ENCODE results near the gene SMPD1. TPM values are rescaled to one million over a fixed set of nuclear protein-coding genes. Genes with fewer than 3 reads are reported as not detected.
A peak's percentile ranks its signal among the peaks of the same experiment; 100 is the strongest.

SMPD1 gene
- total and polyA plus RNA-seq, 2 experiments from 2014 or later = 63.0 to 70.0 TPM

DNA sequence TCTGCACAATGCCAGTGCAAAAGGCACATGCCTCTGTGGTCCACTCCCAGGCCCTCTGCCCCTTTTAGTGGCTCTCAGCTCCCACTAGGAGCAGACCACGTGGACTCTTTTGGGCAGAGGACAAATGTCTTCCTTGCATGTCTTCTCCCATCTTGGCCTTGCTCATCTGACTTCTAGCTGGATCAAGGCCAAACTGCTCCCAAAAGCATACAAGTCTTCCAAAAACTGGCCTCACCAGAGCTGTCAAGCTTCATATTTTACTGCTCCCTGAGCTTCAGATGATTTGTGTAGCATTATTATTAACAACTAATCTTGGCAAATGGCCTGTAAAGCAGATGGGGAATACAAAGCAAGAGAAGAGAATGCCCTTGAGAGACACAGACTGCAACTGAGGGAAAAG lies 6.9 kb downstream of the SMPD1 start:
- Histone ChIP-seq H3K4me1 (ENCODE audit: insufficient read depth) (peaks cover 13% of the 10 kb centered on the region), H3K9me2 (replicated peaks; ENCODE audit: insufficient read depth) (no peaks in the 10 kb centered on the region), H3K79me2 (no peaks in the 10 kb centered on the region), H3K27ac (peak overlapping the region; percentile 17), H3K4me3 (no peak overlapping the region), H3K9me3 (ENCODE audit: low read depth) (no peaks in the 10 kb centered on the region), H4K20me1 (ENCODE audit: insufficient read depth, poor library complexity, severe bottlenecking) (no peaks in the 10 kb centered on the region), H3K27me3 (no peaks in the 10 kb centered on the region), H3K4me2 (no peak overlapping the region), H2AFZ (no peak overlapping the region), H3K36me3 (replicated peaks; ENCODE audit: insufficient read depth, low read depth) (no peaks in the 10 kb centered on the region)
- TF ChIP-seq, protein P1, sequence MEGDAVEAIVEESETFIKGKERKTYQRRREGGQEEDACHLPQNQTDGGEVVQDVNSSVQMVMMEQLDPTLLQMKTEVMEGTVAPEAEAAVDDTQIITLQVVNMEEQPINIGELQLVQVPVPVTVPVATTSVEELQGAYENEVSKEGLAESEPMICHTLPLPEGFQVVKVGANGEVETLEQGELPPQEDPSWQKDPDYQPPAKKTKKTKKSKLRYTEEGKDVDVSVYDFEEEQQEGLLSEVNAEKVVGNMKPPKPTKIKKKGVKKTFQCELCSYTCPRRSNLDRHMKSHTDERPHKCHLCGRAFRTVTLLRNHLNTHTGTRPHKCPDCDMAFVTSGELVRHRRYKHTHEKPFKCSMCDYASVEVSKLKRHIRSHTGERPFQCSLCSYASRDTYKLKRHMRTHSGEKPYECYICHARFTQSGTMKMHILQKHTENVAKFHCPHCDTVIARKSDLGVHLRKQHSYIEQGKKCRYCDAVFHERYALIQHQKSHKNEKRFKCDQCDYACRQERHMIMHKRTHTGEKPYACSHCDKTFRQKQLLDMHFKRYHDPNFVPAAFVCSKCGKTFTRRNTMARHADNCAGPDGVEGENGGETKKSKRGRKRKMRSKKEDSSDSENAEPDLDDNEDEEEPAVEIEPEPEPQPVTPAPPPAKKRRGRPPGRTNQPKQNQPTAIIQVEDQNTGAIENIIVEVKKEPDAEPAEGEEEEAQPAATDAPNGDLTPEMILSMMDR (IDR thresholded peaks at IDR 0.05; ENCODE audit: poor library complexity) = no peak
- no peak for TF ChIP-seq EZH2 (IDR thresholded peaks at IDR 0.05; ENCODE audit: borderline replicate concordance)
- TF ChIP-seq EZH2phosphoT487 (IDR thresholded peaks at IDR 0.05; ENCODE audit: low read depth, severe bottlenecking, unreplicated experiment) = no peak
- DNase-seq (ENCODE audit: low spot score) = no peak
- 90% methylated on average over 1 of the region's 1 CpG for WGBS (ENCODE audit: low lambda C conversion rate, missing lambda C conversion rate)

DNA sequence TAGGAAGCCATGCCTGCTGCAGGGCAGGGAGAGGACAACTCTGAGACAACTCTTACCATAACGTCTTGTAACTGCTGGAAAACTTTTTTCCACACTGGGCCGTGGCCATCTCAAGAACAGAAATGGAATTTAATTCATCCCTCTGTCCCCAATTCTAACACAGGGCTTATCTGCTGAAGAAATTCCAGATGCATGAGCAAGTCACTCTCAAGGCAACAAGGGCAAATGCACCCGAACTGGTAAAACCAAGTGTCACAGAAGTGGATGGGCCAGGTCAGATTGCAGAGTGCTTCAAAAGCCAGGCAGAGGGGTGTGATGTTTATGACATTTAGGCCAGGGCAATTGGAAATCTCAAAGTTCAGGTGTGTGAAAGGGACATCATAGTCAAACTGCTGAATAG lies 7.4 kb downstream of the SMPD1 start:
- 48% methylated on average over 3 of the region's 3 CpGs for WGBS (ENCODE audit: low lambda C conversion rate, missing lambda C conversion rate)
- no peaks in the 10 kb centered on the region for H3K27me3 ChIP-seq
- H3K4me3 ChIP-seq = no peak overlapping the region
- H3K27ac ChIP-seq = peak overlapping the region; percentile 17
- no peaks in the 10 kb centered on the region for H3K9me2 ChIP-seq (replicated peaks; ENCODE audit: insufficient read depth)
- no peak overlapping the region for H3K4me2 ChIP-seq
- H2AFZ ChIP-seq = no peak overlapping the region
- peaks cover 13% of the 10 kb centered on the region for H3K4me1 ChIP-seq (ENCODE audit: insufficient read depth)
- TF ChIP-seq EZH2 (IDR thresholded peaks at IDR 0.05; ENCODE audit: borderline replicate concordance) (no peak), EZH2phosphoT487 (IDR thresholded peaks at IDR 0.05; ENCODE audit: low read depth, severe bottlenecking, unreplicated experiment) (no peak)
- no peaks in the 10 kb centered on the region for H3K79me2 ChIP-seq
- H3K36me3 ChIP-seq (replicated peaks; ENCODE audit: insufficient read depth, low read depth) = no peaks in the 10 kb centered on the region
- no peaks in the 10 kb centered on the region for H3K9me3 ChIP-seq (ENCODE audit: low read depth)
- no peak for DNase-seq (ENCODE audit: low spot score)
- no peaks in the 10 kb centered on the region for H4K20me1 ChIP-seq (ENCODE audit: insufficient read depth, poor library complexity, severe bottlenecking)

DNA sequence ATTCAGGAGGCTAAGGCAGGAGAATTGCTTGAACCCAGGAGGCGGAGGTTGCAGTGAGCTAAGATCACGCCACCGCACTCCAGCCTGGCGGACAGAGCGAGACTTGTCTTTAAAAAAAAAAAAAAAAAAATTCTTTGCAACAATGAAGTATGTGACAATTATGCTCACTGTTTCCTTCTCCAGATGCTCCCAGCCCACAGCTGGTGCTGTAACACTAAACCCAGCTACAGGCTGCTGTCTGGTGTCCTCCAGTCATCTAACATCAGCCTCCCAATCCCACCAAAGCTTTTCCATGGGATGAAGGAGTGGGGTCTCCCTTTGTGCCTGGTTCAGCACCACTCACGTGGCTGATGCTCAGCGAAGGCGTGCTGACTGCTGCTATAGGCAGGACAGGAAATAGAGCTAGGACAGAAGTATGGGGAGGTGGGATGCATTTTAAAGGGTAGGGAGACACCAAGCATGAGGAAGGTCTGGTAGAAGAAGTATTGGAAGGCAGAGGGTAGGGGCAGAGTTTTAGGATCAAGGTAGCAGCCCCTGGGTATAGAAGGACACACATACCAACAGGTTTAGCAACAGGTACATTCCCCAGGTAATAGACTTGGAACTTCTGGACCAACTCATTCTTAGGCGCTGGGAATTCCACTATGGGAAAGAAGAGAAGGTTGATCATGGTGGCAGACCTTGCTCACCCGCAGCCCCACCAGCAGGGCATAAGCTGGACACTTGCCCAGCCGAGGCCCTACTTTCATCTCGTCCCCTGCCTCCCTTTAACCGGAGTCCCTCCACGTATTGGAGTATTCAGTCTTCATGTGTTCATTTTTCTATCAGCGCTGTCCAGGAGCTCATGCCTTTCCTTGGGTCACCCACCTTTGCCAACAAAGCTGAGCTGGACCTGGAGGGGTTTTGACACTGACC lies 10.4 kb downstream of the SMPD1 start:
- H3K9me2 ChIP-seq (replicated peaks; ENCODE audit: insufficient read depth) = no peaks in the 10 kb centered on the region
- DNase-seq (ENCODE audit: low spot score) = no peak
- no peaks in the 10 kb centered on the region for H3K79me2 ChIP-seq
- H3K4me3 ChIP-seq = no peak overlapping the region
- H3K4me1 ChIP-seq (ENCODE audit: insufficient read depth) = peaks cover 17% of the 10 kb centered on the region
- H3K27ac ChIP-seq = no peak overlapping the region
- H3K36me3 ChIP-seq (replicated peaks; ENCODE audit: insufficient read depth, low read depth) = no peaks in the 10 kb centered on the region
- no peaks in the 10 kb centered on the region for H4K20me1 ChIP-seq (ENCODE audit: insufficient read depth, poor library complexity, severe bottlenecking)
- H2AFZ ChIP-seq = no peak overlapping the region
- WGBS (ENCODE audit: low lambda C conversion rate, missing lambda C conversion rate) = 98% methylated on average over 15 of the region's 15 CpGs
- no peak for TF ChIP-seq EZH2 (IDR thresholded peaks at IDR 0.05; ENCODE audit: borderline replicate concordance)
- TF ChIP-seq EZH2phosphoT487 (IDR thresholded peaks at IDR 0.05; ENCODE audit: low read depth, severe bottlenecking, unreplicated experiment) = no peak
- TF ChIP-seq, protein P1 (IDR thresholded peaks at IDR 0.05; ENCODE audit: poor library complexity) = no peak
- H3K9me3 ChIP-seq (ENCODE audit: low read depth) = no peaks in the 10 kb centered on the region
- H3K4me2 ChIP-seq = no peak overlapping the region
- no peaks in the 10 kb centered on the region for H3K27me3 ChIP-seq

DNA sequence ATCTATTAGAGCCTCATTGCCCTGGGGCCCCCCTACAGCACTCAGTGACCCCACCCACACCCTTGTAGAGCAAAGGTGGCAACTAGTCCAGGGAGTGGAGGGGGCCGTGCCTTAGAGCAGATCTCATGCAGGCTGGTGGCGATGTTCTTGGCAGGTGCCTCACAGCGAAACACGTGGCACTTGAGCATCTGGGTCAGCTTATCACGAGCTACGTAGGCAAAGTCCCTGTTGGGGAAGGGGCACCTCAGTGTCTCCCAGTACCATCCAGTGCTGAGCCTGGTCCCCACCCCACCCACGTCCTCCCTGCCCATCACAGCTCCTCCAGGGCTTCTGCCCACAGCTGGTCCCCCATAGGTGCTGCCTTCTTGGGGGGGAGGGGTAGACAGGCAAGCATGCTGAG lies 11.2 kb downstream of the SMPD1 start:
- no peak overlapping the region for H3K27ac ChIP-seq
- H3K27me3 ChIP-seq = no peaks in the 10 kb centered on the region
- peaks cover 20% of the 10 kb centered on the region for H3K4me1 ChIP-seq (ENCODE audit: insufficient read depth)
- H3K9me3 ChIP-seq (ENCODE audit: low read depth) = no peaks in the 10 kb centered on the region
- H4K20me1 ChIP-seq (ENCODE audit: insufficient read depth, poor library complexity, severe bottlenecking) = no peaks in the 10 kb centered on the region
- TF ChIP-seq, protein P1 (IDR thresholded peaks at IDR 0.05; ENCODE audit: poor library complexity) = no peak
- TF ChIP-seq EZH2phosphoT487 (IDR thresholded peaks at IDR 0.05; ENCODE audit: low read depth, severe bottlenecking, unreplicated experiment) (no peak), EZH2 (IDR thresholded peaks at IDR 0.05; ENCODE audit: borderline replicate concordance) (no peak)
- H3K9me2 ChIP-seq (replicated peaks; ENCODE audit: insufficient read depth) = no peaks in the 10 kb centered on the region
- no peak overlapping the region for H2AFZ ChIP-seq
- no peak overlapping the region for H3K4me2 ChIP-seq
- WGBS (ENCODE audit: low lambda C conversion rate, missing lambda C conversion rate) = 97% methylated on average over 7 of the region's 7 CpGs
- no peak overlapping the region for H3K4me3 ChIP-seq
- no peaks in the 10 kb centered on the region for H3K79me2 ChIP-seq
- DNase-seq (ENCODE audit: low spot score) = no peak
- H3K36me3 ChIP-seq (replicated peaks; ENCODE audit: insufficient read depth, low read depth) = no peaks in the 10 kb centered on the region

Data from hepatocyte (in vitro differentiated cells).